ENCODE measurements around the gene TNNC2. TPM values are rescaled to one million over a fixed set of nuclear protein-coding genes. Genes with fewer than 3 reads are reported as not detected.

Gene TNNC2
- total and polyA plus RNA-seq, 2 donors (not counting 1 experiment from before 2014, with no cell fraction given) = 0.33 TPM; not detected in 1

GRCh38 chr20:45833883-45834796 is 7.0 kb upstream of the TNNC2 start:
- Mint-ChIP-seq H3K9me3 (ENCODE audit: insufficient read depth) (no peaks in the 10 kb centered on the region), H3K4me1 (peaks cover 12% of the 10 kb centered on the region), H3K4me3 (peak overlapping the region; percentile 83), H3K27ac (peak overlapping the region; percentile 53), H3K27me3 (no peaks in the 10 kb centered on the region)
- H3K79me2 ChIP-seq (ENCODE audit: control insufficient read depth, insufficient read depth, low read length) = no peaks in the 10 kb centered on the region
- peak overlapping the region; percentile 81 for H3K9ac ChIP-seq (ENCODE audit: low read length)
- CTCF ChIA-PET = interaction anchor here (0.7 to 1.2 kb wide), 3 partner anchors 47 to 127 kb away, joined by 3 to 4 read pairs (median 3); no protein-coding TSS in a partner anchor
- H3K27me3 ChIP-seq (replicated peaks in 1 of 4; ENCODE audit: control extremely low read depth in 1 of 4, control insufficient read depth in 3 of 4, insufficient read depth in 4 of 4, low read length in 3 of 4) = no peaks in the 10 kb centered on the region
- no peaks in the 10 kb centered on the region for H4K20me1 ChIP-seq (ENCODE audit: control insufficient read depth, insufficient read depth, low read length, poor library complexity, severe bottlenecking)
- intact Hi-C loops (cut with micrococcal nuclease) = no loop called here
- peaks cover 6 to 18% of the 10 kb centered on the region in 2 donors for H3K4me1 ChIP-seq (ENCODE audit: control insufficient read depth in 2 of 2, insufficient read depth in 2 of 2, low read length in 2 of 2)
- POLR2A ChIA-PET = interaction anchor here (2.1 kb wide), 1 partner anchor 8 kb away, joined by 5 read pairs; no protein-coding TSS in a partner anchor
- peak overlapping the region in 4 of 5 experiments; percentile 58 to 82 (median 69) for H3K4me3 ChIP-seq (ENCODE audit: control extremely low read depth in 1 of 5, extremely low read depth in 1 of 5, insufficient read depth in 1 of 5, low read depth in 2 of 5, low read length in 4 of 5)
- no peaks in the 10 kb centered on the region for H3K9me3 ChIP-seq (ENCODE audit: control extremely low read depth in 1 of 3, control insufficient read depth in 2 of 3, insufficient read depth in 1 of 3, low read length in 2 of 3)
- ATAC-seq (ENCODE audit: low read depth) = peak; percentile 86
- peak overlapping the region in 1 of 2 donors; percentile 55 for H3K27ac ChIP-seq (ENCODE audit: low read length in 2 of 2)
- peak overlapping the region; percentile 93 for H2AFZ ChIP-seq (ENCODE audit: insufficient read depth, low read depth, low read length, poor library complexity, severe bottlenecking)
- H3K4me2 ChIP-seq (replicated peaks; ENCODE audit: low read depth, low read length, poor library complexity, severe bottlenecking) = peak overlapping the region; percentile 98
- no peak for TF ChIP-seq EZH2 (IDR thresholded peaks at IDR 0.05; ENCODE audit: borderline replicate concordance, insufficient read depth, low read depth, low read length, poor library complexity, severe bottlenecking)
- TF ChIP-seq, protein P1, sequence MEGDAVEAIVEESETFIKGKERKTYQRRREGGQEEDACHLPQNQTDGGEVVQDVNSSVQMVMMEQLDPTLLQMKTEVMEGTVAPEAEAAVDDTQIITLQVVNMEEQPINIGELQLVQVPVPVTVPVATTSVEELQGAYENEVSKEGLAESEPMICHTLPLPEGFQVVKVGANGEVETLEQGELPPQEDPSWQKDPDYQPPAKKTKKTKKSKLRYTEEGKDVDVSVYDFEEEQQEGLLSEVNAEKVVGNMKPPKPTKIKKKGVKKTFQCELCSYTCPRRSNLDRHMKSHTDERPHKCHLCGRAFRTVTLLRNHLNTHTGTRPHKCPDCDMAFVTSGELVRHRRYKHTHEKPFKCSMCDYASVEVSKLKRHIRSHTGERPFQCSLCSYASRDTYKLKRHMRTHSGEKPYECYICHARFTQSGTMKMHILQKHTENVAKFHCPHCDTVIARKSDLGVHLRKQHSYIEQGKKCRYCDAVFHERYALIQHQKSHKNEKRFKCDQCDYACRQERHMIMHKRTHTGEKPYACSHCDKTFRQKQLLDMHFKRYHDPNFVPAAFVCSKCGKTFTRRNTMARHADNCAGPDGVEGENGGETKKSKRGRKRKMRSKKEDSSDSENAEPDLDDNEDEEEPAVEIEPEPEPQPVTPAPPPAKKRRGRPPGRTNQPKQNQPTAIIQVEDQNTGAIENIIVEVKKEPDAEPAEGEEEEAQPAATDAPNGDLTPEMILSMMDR (IDR thresholded peaks at IDR 0.05) = no peak
- DNase-seq = peak; percentile 60
- 15% methylated on average over 70 of the region's 71 CpGs for WGBS (ENCODE audit: insufficient coverage)
- no peaks in the 10 kb centered on the region for H3K36me3 ChIP-seq (replicated peaks in 1 of 2; ENCODE audit: control extremely low read depth in 1 of 2, control insufficient read depth in 1 of 2, extremely low read depth in 1 of 2, insufficient read depth in 2 of 2, low read length in 1 of 2)

Measured in B cell (primary cell).